ENCODE measurements around the gene SPC25. TPM values are rescaled to one million over a fixed set of nuclear protein-coding genes. Genes with fewer than 3 reads are reported as not detected.

Gene SPC25
- total and polyA plus RNA-seq, 9 of the 15 experiments (the other 6 are each of a cell fraction or from before 2014, with no cell fraction given), result 44.8 to 100 (median 75.0) TPM

DNA sequence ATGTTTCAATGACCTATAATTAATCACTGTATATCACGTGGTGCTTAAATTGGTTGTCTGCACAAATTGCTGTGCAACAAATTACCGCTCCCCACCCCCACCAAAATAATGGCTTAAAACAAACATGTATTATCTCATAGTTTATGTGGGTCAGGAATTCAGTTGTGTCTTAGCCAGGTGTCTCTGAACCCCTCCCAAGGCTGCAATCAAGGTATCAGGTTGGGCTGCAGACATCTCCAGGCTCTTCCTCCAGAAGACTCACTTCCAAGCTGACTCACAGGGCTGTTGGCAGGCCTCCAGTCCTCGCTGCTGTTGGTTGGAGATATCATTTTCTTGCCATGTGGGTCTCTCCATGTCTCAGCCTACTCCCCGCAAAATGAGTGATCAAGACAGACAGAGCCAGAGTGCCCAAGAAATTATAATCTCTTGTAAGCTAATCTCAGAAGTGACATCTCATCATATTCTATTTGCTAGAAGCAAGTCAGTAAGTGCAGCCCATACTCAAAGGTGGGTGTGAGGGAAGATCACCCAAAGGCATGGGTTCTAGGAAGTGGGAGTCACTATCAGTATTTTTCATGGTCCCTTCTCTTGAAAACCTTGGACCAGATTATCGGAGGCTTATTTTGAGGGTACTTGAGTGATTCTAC is 38.4 kb downstream of the SPC25 start (continued):
- TF ChIP-seq, protein P1, sequence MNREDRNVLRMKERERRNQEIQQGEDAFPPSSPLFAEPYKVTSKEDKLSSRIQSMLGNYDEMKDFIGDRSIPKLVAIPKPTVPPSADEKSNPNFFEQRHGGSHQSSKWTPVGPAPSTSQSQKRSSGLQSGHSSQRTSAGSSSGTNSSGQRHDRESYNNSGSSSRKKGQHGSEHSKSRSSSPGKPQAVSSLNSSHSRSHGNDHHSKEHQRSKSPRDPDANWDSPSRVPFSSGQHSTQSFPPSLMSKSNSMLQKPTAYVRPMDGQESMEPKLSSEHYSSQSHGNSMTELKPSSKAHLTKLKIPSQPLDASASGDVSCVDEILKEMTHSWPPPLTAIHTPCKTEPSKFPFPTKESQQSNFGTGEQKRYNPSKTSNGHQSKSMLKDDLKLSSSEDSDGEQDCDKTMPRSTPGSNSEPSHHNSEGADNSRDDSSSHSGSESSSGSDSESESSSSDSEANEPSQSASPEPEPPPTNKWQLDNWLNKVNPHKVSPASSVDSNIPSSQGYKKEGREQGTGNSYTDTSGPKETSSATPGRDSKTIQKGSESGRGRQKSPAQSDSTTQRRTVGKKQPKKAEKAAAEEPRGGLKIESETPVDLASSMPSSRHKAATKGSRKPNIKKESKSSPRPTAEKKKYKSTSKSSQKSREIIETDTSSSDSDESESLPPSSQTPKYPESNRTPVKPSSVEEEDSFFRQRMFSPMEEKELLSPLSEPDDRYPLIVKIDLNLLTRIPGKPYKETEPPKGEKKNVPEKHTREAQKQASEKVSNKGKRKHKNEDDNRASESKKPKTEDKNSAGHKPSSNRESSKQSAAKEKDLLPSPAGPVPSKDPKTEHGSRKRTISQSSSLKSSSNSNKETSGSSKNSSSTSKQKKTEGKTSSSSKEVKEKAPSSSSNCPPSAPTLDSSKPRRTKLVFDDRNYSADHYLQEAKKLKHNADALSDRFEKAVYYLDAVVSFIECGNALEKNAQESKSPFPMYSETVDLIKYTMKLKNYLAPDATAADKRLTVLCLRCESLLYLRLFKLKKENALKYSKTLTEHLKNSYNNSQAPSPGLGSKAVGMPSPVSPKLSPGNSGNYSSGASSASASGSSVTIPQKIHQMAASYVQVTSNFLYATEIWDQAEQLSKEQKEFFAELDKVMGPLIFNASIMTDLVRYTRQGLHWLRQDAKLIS (CRISPR knock-in tag; IDR thresholded peaks at IDR 0.05), result 0 out of 2 replicates have a peak, but pooled peaks have one; percentile 17
- TF ChIP-seq MAFK (IDR thresholded peaks at IDR 0.05; ENCODE audit: low read length), result peak; percentile 64
- TF ChIP-seq YY1 (IDR thresholded peaks at IDR 0.05; ENCODE audit: borderline replicate concordance in 1 of 3, control insufficient read depth in 1 of 3, extremely low read depth in 1 of 3, insufficient read depth in 3 of 3, insufficient read length in 1 of 3, insufficient replicate concordance in 2 of 3, low read depth in 1 of 3, low read length in 2 of 3), result peak in 2 of 3 experiments; percentile 23 to 54
- no peak for TF ChIP-seq ILK (tag; IDR thresholded peaks at IDR 0.05; ENCODE audit: borderline replicate concordance, low read depth)
- TF ChIP-seq, protein P2, sequence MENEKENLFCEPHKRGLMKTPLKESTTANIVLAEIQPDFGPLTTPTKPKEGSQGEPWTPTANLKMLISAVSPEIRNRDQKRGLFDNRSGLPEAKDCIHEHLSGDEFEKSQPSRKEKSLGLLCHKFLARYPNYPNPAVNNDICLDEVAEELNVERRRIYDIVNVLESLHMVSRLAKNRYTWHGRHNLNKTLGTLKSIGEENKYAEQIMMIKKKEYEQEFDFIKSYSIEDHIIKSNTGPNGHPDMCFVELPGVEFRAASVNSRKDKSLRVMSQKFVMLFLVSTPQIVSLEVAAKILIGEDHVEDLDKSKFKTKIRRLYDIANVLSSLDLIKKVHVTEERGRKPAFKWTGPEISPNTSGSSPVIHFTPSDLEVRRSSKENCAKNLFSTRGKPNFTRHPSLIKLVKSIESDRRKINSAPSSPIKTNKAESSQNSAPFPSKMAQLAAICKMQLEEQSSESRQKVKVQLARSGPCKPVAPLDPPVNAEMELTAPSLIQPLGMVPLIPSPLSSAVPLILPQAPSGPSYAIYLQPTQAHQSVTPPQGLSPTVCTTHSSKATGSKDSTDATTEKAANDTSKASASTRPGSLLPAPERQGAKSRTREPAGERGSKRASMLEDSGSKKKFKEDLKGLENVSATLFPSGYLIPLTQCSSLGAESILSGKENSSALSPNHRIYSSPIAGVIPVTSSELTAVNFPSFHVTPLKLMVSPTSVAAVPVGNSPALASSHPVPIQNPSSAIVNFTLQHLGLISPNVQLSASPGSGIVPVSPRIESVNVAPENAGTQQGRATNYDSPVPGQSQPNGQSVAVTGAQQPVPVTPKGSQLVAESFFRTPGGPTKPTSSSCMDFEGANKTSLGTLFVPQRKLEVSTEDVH (IDR thresholded peaks at IDR 0.05; ENCODE audit: low read depth, partially characterized antibody), result peak; percentile 53
- no peak for TF ChIP-seq PCBP1 (IDR thresholded peaks at IDR 0.05; ENCODE audit: low read depth, low read length, poor library complexity, severe bottlenecking)
- TF ChIP-seq TFAP4 (CRISPR knock-in tag; IDR thresholded peaks at IDR 0.05; ENCODE audit: borderline replicate concordance), result peak; percentile 91
- peak; percentile 51 for TF ChIP-seq TAF9B (IDR thresholded peaks at IDR 0.05; ENCODE audit: partially characterized antibody)
- no peak for TF ChIP-seq CSDE1 (IDR thresholded peaks at IDR 0.05)
- TF ChIP-seq TBL1XR1 (IDR thresholded peaks at IDR 0.05; ENCODE audit: low read length in 2 of 2), result peak in 1 of 2 experiments; percentile 95; a peak in 2 of 4 replicates
- TF ChIP-seq STAT5A (IDR thresholded peaks at IDR 0.05; ENCODE audit: borderline replicate concordance, low read length), result peak; percentile 94
- TF ChIP-seq JUND (IDR thresholded peaks at IDR 0.05; ENCODE audit: borderline replicate concordance, low read depth, low read length), result peak; percentile 97
- TF ChIP-seq JUND (tag; IDR thresholded peaks at IDR 0.05; ENCODE audit: borderline replicate concordance, low read depth, low read length), result peak; percentile 98; the same call in 2 of the 3 replicates

Data from K562 (cell line).